GM18502 (cell line): ENCODE data around the gene DIPK1B.

Experiments used
- ATAC-seq: cut with Tn5 transposase; IDR thresholded peaks from one replicate; pipeline ENCODE4 v1.9.1; 2021; ENCODE audit warnings: mild to moderate bottlenecking; ENCODE audit not compliant: unreplicated experiment, poor library complexity

The DIPK1B gene

DNA sequence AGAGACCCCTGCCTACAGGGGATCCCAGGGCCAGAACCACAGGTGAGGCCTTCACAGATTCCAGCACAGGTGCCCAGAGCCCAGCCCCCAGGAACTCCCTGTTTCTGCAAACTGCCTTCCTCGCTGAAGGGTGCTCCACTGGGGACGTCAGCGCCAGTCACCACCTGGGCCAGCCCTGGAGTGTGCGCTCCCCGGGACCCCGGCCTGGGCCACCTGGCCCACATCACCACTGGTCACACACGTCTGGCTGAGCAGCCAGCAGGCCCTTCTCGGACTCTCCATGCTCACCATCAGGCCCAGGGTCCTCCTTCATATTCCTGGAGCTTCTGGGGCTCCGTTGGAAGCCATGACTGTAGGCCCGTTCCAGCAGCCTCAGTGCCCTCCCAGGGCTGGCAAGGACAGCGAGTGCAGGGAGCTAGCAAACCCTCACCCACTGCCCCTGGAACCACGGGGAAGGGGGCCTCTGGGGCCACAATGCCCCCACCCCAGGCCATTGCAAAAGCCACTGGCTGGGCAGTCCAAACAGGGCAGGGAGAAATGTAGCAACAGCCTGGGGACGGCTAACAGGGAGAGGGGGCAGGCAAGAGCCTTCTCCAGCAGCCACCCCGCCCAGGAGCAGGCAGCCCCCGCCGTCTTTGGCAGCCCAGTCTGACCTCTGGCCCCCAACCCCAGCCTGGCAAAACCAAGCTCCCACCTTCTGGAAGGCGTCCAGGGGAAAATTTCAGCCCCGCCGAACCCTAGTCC is 26.4 kb upstream of the DIPK1B start:
- ATAC-seq, result no peak

DNA sequence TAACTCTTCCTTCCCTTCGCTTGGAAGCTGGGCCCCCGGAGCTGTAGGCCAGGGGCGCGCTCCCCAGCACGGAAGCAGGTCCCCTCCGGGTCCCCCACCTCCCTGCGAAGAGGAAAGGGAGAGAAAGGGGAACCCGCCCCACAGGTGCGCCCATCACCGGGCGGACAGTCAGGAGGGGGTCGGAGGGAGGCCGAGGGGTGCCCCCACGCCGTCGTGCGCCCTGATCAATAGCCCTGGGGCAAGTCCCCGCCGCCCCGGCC is 25.9 kb upstream of the DIPK1B start:
- ATAC-seq, result no peak

- ATAC-seq, result peak; percentile 68
Observed at GRCh38 chr9:136686794-136687711, 25.3 kb upstream of the DIPK1B start, which contains the start of gene AGPAT2. AGPAT2 (minus strand) TSS chr9:136687457; CDS start chr9:136687357, 100 bp downstream.

- ATAC-seq, result peak; percentile 17
Observed at GRCh38 chr9:136687721-136688223, 24.6 kb upstream of the DIPK1B start.

DNA sequence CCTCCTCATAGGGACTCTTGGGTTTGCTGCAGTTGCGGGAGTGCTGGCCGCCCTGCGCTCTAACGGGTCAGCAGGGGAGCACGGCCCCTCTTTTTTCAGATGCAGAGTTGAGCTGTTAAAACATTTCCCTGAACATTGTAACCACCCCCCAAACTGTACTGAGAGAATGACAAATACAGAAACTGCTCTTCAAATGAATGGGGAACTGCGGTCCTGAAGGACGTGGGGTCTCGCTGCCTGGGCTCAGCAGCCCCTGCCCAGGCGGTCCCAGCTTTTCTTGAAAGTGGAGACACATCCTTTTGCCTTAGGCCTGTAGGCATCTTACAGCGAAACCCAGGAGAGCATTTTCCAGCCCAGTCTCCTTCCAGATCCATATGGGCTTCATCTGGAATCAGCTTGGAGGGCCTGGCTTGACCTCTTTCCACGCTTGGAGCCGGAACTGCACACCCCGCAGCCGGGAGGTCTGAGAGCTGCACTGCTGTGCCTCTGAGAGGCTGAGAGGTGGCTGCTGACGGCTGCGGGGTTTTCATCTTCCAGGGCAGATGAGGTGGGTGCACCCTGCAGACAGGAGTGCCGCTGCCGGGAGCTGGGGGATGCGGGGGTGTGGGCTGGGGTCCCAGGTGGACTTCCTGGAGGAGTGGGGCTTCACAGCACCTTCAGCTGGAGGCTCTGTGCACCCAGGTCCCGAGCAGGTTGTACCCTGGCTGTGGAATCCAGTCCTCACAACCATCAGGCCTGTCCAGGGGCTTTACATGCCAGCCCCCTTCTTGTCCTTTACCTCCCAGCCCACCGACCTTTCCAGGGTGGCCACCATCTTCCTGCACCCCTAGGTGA is 23.9 kb upstream of the DIPK1B start:
- ATAC-seq, result peak; percentile 7

- ATAC-seq, result no peak
Observed at GRCh38 chr9:136689108-136689460, 23.3 kb upstream of the DIPK1B start.

- no peak for ATAC-seq
Observed at GRCh38 chr9:136690104-136690805, 22.1 kb upstream of the DIPK1B start.

- no peak for ATAC-seq
Observed at GRCh38 chr9:136690806-136691261, 21.5 kb upstream of the DIPK1B start.

- ATAC-seq, result no peak
Observed at GRCh38 chr9:136691316-136692184, 20.8 kb upstream of the DIPK1B start.

GRCh38 chr9:136692185-136693134 is 19.9 kb upstream of the DIPK1B start:
- ATAC-seq, result no peak

GRCh38 chr9:136693135-136693489 is 19.3 kb upstream of the DIPK1B start:
- ATAC-seq, result no peak

- ATAC-seq, result no peak
Observed at GRCh38 chr9:136693490-136694162, 18.7 kb upstream of the DIPK1B start.

DNA sequence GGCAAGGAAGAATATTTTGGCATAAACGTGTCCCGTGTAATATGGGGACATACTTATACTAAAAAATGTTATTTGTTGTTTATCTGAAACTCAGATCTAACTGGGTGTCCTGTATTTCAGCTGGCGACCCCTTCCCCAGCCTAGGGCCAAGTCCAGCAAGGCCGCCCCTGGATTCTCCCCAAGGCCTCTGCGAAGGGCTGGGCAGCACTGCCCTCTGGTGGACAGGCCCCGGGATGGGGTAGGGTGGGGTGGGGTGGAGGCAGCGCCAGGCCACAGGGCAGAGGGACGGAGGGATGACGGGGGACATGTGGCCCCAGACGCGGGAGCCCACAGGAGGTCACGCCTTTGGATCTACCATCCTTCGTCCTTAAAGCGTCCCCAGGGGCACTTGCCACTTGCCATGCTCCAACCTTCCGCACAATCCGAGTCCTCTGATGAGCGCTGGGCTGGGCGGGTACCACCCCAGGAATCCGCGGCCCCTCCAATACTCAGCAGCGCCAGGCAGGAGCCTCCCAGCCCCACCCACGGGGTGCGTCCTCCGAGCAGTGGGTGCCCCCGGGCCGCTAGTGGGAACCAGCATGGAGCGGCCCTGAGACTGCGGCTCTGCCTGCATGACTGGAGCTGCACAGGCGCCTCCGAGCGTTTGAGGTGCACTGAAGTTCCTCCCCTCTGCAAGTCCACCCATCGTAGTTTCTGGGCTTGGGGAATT is 18.1 kb upstream of the DIPK1B start:
- no peak for ATAC-seq

DNA sequence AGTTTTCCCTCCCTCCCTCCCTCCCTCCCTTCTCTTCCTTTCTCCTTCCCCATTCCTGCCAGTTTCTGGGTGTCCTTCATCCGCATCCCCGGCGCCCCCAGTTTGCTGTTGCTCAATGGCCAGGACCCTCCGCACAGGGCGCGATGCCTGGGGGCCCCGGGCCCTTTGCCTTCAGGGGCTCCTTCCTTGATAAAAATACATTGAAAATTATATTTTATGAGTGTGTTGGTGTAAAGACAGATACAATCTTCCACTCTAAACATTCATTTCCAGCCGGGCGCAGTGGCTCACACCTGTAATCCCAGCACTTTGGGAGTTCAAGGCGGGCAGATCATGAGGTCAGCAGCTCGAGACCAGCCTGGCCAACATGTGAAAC is 17.5 kb upstream of the DIPK1B start:
- ATAC-seq, result no peak

DNA sequence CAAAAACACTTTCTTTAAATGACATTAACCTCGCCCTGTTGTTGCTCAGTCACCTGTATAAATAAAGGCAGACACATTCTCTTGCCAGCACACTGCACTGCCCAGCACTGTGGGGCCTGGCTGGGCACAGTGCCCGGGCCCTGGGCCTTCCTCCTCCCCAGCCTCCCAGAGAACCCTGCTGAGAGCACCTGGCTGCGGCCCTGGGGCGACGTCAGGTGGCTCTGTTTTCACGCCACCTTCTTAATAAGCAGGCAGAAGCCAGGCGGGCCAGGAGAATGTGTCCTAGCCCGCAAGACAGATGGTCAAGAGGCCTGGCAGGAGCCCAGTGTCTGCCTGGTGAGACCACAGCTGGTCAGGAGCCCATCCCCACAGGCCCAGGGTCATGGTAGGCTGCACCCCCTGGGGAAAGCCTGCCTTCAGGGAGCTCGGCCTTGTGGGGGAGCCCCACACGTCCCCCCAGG is 16.9 kb upstream of the DIPK1B start:
- no peak for ATAC-seq

- no peak for ATAC-seq
Observed at GRCh38 chr9:136695955-136696354, 16.4 kb upstream of the DIPK1B start.

GRCh38 chr9:136696502-136696901 is 15.9 kb upstream of the DIPK1B start:
- ATAC-seq, result no peak
